Fibroblast of villous mesenchyme (primary cell): ENCODE data around the gene GPR68. TPM values are rescaled to one million over a fixed set of nuclear protein-coding genes. Genes with fewer than 3 reads are reported as not detected.

ENCODE experiments used
- DNase-seq: peaks from one replicate; pipeline ENCODE4 v3.0.0-alpha.2; 2010; ENCODE audit warnings: low read depth
- H3K4me3 ChIP-seq: 2 replicates; pipeline ENCODE4 v1.5.1; 2011; ENCODE audit warnings: low read depth, mild to moderate bottlenecking, low read length
- total RNA-seq: library from RNA; depleted of rRNA; stranded (reverse); fragments of >200 nt; gene quantifications from 2 replicates; pipeline ENCODE4 v1.2.3, GENCODE V29; 2012
- TF ChIP-seq, protein P1 (sequence below): IDR thresholded peaks from 2 replicates; pipeline ENCODE4 v1.5.1; 2012; ENCODE audit warnings: low read depth, mild to moderate bottlenecking, low read length; ENCODE audit not compliant: insufficient read depth

GPR68 gene
- total RNA-seq, 1 donor: 0.86 TPM

DNA sequence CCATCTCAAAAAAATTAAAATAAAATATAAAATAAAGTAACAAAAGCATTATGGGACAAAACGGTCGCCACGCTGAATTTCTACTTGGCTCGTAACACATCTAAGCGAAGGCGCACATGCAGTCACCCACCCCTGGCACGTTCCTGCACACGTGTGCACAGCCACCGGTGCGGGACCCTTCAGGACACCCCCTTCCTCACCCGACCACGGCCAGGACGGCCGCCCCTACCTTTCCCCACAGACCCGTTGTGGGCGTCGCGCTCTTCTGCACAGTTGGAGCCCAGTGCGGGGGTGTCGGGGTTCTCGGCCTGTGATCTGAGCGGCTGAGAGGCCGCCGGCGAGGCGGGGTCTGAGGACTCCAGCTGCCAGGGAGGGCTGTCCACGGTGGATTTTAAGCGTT lies 44.4 kb upstream of the GPR68 start:
- TF ChIP-seq, protein P1, sequence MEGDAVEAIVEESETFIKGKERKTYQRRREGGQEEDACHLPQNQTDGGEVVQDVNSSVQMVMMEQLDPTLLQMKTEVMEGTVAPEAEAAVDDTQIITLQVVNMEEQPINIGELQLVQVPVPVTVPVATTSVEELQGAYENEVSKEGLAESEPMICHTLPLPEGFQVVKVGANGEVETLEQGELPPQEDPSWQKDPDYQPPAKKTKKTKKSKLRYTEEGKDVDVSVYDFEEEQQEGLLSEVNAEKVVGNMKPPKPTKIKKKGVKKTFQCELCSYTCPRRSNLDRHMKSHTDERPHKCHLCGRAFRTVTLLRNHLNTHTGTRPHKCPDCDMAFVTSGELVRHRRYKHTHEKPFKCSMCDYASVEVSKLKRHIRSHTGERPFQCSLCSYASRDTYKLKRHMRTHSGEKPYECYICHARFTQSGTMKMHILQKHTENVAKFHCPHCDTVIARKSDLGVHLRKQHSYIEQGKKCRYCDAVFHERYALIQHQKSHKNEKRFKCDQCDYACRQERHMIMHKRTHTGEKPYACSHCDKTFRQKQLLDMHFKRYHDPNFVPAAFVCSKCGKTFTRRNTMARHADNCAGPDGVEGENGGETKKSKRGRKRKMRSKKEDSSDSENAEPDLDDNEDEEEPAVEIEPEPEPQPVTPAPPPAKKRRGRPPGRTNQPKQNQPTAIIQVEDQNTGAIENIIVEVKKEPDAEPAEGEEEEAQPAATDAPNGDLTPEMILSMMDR: no peak
- no peak overlapping the region for H3K4me3 ChIP-seq

GRCh38 chr14:91286530-91286937 lies 42.0 kb upstream of the GPR68 start:
- TF ChIP-seq, protein P1: peak; percentile 90
- no peak overlapping the region for H3K4me3 ChIP-seq
- DNase-seq: peak; percentile 72

More for the DNA sequence above, 44.4 kb upstream of the GPR68 start:
- DNase-seq: no peak

GRCh38 chr14:91284791-91285548 lies 40.5 kb upstream of the GPR68 start:
- DNase-seq: peak; percentile 72
- H3K4me3 ChIP-seq: no peak overlapping the region
- TF ChIP-seq, protein P1: no peak

DNA sequence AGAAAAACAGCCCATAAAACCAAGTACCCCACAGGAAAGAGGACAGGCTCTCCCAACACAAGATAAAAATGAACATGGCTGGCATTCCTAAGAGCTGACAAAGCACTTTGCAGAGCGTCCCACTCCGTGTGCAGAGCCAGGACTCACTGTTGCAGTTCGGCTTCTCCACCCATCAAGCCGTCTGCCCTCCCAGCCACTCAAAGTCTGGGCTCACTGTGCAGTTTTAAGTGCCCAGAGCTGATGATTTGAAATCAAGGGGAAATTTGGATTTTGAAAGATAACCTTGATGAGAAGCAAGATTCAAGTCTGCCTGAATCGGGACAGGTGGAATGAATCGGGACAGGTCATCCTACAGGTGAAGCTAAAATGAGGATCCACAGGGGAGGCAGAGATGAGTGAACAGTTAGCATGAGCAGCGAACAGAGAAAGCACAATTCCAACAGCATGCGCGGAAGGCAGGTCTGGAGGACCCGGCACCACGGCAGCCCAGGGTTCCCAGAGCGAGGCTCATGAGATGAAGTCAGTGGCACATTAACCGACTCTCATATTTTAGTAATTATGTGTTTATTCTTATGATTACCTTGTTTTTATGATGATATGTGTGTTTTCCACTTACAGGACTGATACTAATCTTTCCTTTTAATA lies 39.8 kb upstream of the GPR68 start:
- H3K4me3 ChIP-seq: no peak overlapping the region
- TF ChIP-seq, protein P1: no peak
- peak; percentile 76 for DNase-seq

GRCh38 chr14:91283666-91284065 lies 39.2 kb upstream of the GPR68 start:
- DNase-seq: no peak
- TF ChIP-seq, protein P1: no peak
- H3K4me3 ChIP-seq: no peak overlapping the region

DNA sequence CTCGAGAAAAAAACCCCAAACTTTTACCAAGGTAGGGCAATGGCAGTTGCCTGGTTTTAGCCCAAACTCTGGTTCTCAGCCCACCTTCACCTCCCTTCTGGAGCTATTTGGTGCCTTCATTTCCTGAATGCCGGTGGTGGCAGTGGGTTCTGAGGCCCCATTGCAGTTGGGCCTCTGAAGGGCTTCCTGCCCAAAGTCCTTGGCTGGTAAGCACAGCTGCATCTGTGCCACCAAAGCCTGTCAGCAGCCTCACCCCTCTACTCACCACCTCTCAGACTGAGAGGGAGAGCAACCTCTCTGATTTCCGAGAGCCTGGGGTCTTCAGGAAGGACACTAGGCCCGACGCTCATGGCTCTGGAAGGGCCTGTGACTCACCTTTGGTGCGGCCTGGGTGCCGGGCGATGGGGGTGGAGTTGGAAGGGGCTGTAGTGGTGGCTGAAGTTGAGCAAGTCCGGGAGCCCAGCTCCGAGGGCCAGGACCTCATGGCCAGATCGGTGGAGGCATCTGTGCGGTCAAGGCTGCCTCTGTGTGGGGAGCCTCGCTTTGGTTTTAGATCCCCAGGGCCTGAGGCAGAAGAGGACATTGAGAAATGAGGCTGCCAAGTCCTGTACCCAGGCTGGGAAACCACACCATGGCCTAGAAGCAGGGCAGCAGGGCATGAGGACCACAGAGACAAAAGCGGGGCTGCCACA lies 38.6 kb upstream of the GPR68 start:
- TF ChIP-seq, protein P1: no peak
- no peak overlapping the region for H3K4me3 ChIP-seq
- no peak for DNase-seq
